B cell (primary cell): ENCODE measurements around the gene ZSWIM6. TPM values are rescaled to one million over a fixed set of nuclear protein-coding genes. Genes with fewer than 3 reads are reported as not detected.
"Not testable (repeated sequence)": the region's sequence is repeated elsewhere in the genome, so short reads cannot be mapped to it uniquely, and the experiment has no call there.

Experiments
- ATAC-seq: fragments of 200-7000 bp; cut with Tn5 transposase; one replicate; pipeline ENCODE4 v1.10.0; 2021; ENCODE audit warnings: low read depth, mild to moderate bottlenecking, moderate number of reproducible peaks, moderate library complexity
- CTCF ChIA-PET: fragments of 350-600 bp; sonication (Branson Sonifier 250); formaldehyde crosslinking; loops from one replicate; lab custom pipeline; 2021; ENCODE audit warnings: antibody characterized with exemption, inconsistent platforms; lab: Charles Lee
- POLR2A ChIA-PET: fragments of 350-600 bp; sonication (Branson Sonifier 250); formaldehyde crosslinking; loops from one replicate; lab custom pipeline; 2021; ENCODE audit warnings: antibody characterized with exemption; lab: Charles Lee
- DNase-seq: peaks from one replicate; pipeline ENCODE4 v3.0.0; 2013
- H2AFZ ChIP-seq: 2 replicates; pipeline ENCODE4 v1.6.1; 2012; ENCODE audit warnings: mild to moderate bottlenecking, low read depth, low read length; ENCODE audit not compliant: insufficient read depth, poor library complexity, severe bottlenecking
- H3K27ac ChIP-seq, 2 donors: 1 replicate in 1 of 2; 2 replicates in 1 of 2; pipeline ENCODE4 v1.5.1; 2012 to 2013; ENCODE audit warnings: low read length in 2 of 2, mild to moderate bottlenecking in 2 of 2, moderate library complexity in 1 of 2
- H3K27me3 ChIP-seq, 4 experiments: fragments of 200-600 bp in 1 of 4; sonication (generic) in 1 of 4; replicated peaks in 1 of 4; 1 replicate in 2 of 4; 2 replicates in 2 of 4; pipeline versions ENCODE4 v1.6.1 to v1.7.0; 2013 to 2016; ENCODE audit warnings: low read length in 3 of 4, mild to moderate bottlenecking in 2 of 4, mixed read lengths in 1 of 4, moderate library complexity in 1 of 4; ENCODE audit not compliant: insufficient read depth in 4 of 4, control insufficient read depth in 3 of 4; ENCODE audit errors: control extremely low read depth in 1 of 4
- H3K36me3 ChIP-seq, 2 experiments: replicated peaks in 1 of 2; 1 replicate in 1 of 2; 2 replicates in 1 of 2; pipeline versions ENCODE4 v1.6.1 to v1.7.1; 2013; ENCODE audit warnings: low read length in 1 of 2; ENCODE audit not compliant: insufficient read depth in 2 of 2, control insufficient read depth in 1 of 2; ENCODE audit errors: control extremely low read depth in 1 of 2, extremely low read depth in 1 of 2
- H3K4me1 ChIP-seq, 2 donors: fragments of 200-600 bp in 1 of 2; sonication (generic) in 1 of 2; 1 replicate in 1 of 2; 2 replicates in 1 of 2; pipeline versions ENCODE4 v1.5.1 to v1.6.1; 2013 to 2017; ENCODE audit warnings: low read length in 2 of 2; ENCODE audit not compliant: control insufficient read depth in 2 of 2, insufficient read depth in 2 of 2
- H3K4me2 ChIP-seq: replicated peaks from 2 replicates; pipeline ENCODE3; 2012; ENCODE audit warnings: mild to moderate bottlenecking, low read depth, low read length; ENCODE audit not compliant: poor library complexity, severe bottlenecking
- H3K4me3 ChIP-seq, 5 experiments: fragments of 200-600 bp in 1 of 5; sonication (generic) in 1 of 5; 1 replicate in 3 of 5; 2 replicates in 2 of 5; pipeline versions ENCODE4 v1.5.1 to v1.7.0; 2011 to 2016; ENCODE audit warnings: low read length in 4 of 5, mild to moderate bottlenecking in 4 of 5, low read depth in 2 of 5, control low read depth in 1 of 5, moderate library complexity in 1 of 5; ENCODE audit not compliant: insufficient read depth in 1 of 5; ENCODE audit errors: control extremely low read depth in 1 of 5, extremely low read depth in 1 of 5
- H3K79me2 ChIP-seq: fragments of 200-600 bp; sonication (generic); one replicate; pipeline ENCODE4 v1.6.0; 2016; ENCODE audit warnings: low read length; ENCODE audit not compliant: control insufficient read depth, insufficient read depth
- H3K9ac ChIP-seq: fragments of 200-600 bp; sonication (generic); 2 replicates; pipeline ENCODE4 v1.6.1; 2017; ENCODE audit warnings: mild to moderate bottlenecking, low read length, moderate library complexity
- H3K9me3 ChIP-seq, 3 donors: one replicate each; pipeline versions ENCODE4 v1.6.1 to v1.7.1; 2013; ENCODE audit warnings: low read length in 2 of 3; ENCODE audit not compliant: control insufficient read depth in 2 of 3, insufficient read depth in 1 of 3; ENCODE audit errors: control extremely low read depth in 1 of 3
- H4K20me1 ChIP-seq: 2 replicates; pipeline ENCODE4 v1.6.0; 2012; ENCODE audit warnings: mild to moderate bottlenecking, low read length; ENCODE audit not compliant: insufficient read depth, control insufficient read depth, poor library complexity, severe bottlenecking
- H3K27ac Mint-ChIP-seq: one replicate; pipeline ENCODE4 v1.8.0; 2021; ENCODE audit warnings: mixed read lengths
- H3K27me3 Mint-ChIP-seq: one replicate; pipeline ENCODE4 v1.8.0; 2021; ENCODE audit warnings: mixed read lengths
- H3K4me1 Mint-ChIP-seq: one replicate; pipeline ENCODE4 v1.8.0; 2021; ENCODE audit warnings: mixed read lengths
- H3K4me3 Mint-ChIP-seq: one replicate; pipeline ENCODE4 v1.8.0; 2021; ENCODE audit warnings: mixed read lengths
- H3K9me3 Mint-ChIP-seq: one replicate; pipeline ENCODE4 v1.8.0; 2022; ENCODE audit warnings: mixed read lengths; ENCODE audit not compliant: insufficient read depth
- EZH2 ChIP-seq: IDR thresholded peaks from 2 replicates; pipeline ENCODE4 v1.6.1; 2012; ENCODE audit warnings: borderline replicate concordance, low read depth, mild to moderate bottlenecking, moderate library complexity, low read length; ENCODE audit not compliant: insufficient read depth, poor library complexity, severe bottlenecking
- WGBS: methylation state at CpG from one replicate; pipeline ENCODE4 v1.1.5; 2013; ENCODE audit warnings: missing lambda C conversion rate; ENCODE audit not compliant: insufficient coverage; 5-methylcytosine and 5-hydroxymethylcytosine counted together
- intact Hi-C: fragments of 100-400 bp; cut with micrococcal nuclease; formaldehyde crosslinking; loops from one replicate; pipeline ENCODE4 v1.10.0; 2022
- polyA plus RNA-seq: library from polyadenylated mRNA; depleted of rRNA; stranded (reverse); fragments of >200 nt; gene quantifications from 2 replicates; pipeline ENCODE4 v1.2.3, GENCODE V29; 2012
- total RNA-seq, 2 donors: library from RNA; stranded (reverse); fragments of 120-200 nt in 1 of 2; gene quantifications; 1 replicate in 1 of 2; 2 replicates in 1 of 2; pipeline versions ENCODE4 v1.2.3 to v1.2.4, GENCODE V29; 2013 to 2022
- TF ChIP-seq, protein P1 (sequence below): fragments of 200-600 bp; IDR thresholded peaks from one replicate; pipeline ENCODE4 v1.8.0; 2022; ENCODE audit warnings: antibody characterized with exemption, mild to moderate bottlenecking

Gene ZSWIM6
- total and polyA plus RNA-seq, 2 donors (not counting 1 experiment from before 2014, with no cell fraction given): 7.9 to 16.4 TPM

DNA sequence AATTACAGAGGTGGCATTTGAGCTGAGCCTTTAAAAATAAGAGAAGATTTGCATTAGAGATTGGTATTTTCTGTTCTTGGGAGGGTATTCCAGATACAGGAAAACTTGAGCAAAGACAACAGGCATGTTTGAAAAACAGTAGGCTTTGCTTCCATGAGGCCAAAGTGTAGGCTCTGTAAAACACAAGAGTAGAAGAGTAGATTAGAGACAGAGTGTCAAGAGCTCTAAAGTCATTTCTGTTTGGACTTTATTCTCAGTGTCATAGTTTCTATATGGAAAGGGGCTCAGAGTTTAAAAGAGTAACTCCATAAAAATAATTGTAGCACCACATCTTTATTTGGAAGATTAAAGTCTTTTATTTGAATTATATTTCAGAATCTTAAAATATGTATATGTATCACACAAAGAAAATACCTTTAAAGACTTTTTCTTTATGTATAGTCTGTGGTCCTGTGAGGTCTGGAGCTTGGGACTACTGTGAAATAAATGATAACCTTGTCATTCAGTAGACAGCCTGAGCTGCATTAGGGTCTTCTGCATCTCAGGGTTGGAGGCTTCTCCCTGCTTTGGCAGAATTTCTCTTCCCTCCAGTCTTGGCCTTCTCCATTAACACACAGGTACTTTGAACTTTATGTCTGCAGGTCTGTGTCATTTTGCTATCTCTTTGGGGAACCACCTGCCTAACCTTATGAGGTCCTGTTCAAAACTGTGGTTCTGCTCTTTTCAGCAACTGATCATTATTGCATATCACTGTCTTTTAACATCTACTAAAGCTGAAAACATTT, 73.6 kb downstream of the ZSWIM6 start:
- ATAC-seq: no peak
- peaks cover 48% of the 10 kb centered on the region for H3K79me2 ChIP-seq
- TF ChIP-seq EZH2: no peak
- TF ChIP-seq, protein P1, sequence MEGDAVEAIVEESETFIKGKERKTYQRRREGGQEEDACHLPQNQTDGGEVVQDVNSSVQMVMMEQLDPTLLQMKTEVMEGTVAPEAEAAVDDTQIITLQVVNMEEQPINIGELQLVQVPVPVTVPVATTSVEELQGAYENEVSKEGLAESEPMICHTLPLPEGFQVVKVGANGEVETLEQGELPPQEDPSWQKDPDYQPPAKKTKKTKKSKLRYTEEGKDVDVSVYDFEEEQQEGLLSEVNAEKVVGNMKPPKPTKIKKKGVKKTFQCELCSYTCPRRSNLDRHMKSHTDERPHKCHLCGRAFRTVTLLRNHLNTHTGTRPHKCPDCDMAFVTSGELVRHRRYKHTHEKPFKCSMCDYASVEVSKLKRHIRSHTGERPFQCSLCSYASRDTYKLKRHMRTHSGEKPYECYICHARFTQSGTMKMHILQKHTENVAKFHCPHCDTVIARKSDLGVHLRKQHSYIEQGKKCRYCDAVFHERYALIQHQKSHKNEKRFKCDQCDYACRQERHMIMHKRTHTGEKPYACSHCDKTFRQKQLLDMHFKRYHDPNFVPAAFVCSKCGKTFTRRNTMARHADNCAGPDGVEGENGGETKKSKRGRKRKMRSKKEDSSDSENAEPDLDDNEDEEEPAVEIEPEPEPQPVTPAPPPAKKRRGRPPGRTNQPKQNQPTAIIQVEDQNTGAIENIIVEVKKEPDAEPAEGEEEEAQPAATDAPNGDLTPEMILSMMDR: no peak
- H3K27me3 Mint-ChIP-seq: no peaks in the 10 kb centered on the region
- no peaks in the 10 kb centered on the region for H3K9me3 Mint-ChIP-seq
- H3K9ac ChIP-seq: no peak overlapping the region
- peaks cover 51% of the 10 kb centered on the region for H3K4me1 Mint-ChIP-seq
- ChIA-PET POLR2A (no interaction called here), CTCF (no interaction called here)
- H3K27ac Mint-ChIP-seq: no peak overlapping the region
- intact Hi-C loops: loop anchor here (5.0 kb wide), 2 partner anchors 243 to 902 kb away; partner anchors contain the start of genes KIF2A and SMIM15
- H3K36me3 ChIP-seq: no peaks in the 10 kb centered on the region
- no peak overlapping the region for H3K4me3 ChIP-seq
- H3K4me3 Mint-ChIP-seq: no peak overlapping the region
- no peak overlapping the region for H3K4me2 ChIP-seq
- H3K9me3 ChIP-seq: no peaks in the 10 kb centered on the region
- no peaks in the 10 kb centered on the region for H3K27me3 ChIP-seq
- H4K20me1 ChIP-seq: peaks cover 29% of the 10 kb centered on the region
- peaks cover 16 to 25% of the 10 kb centered on the region in 2 donors for H3K4me1 ChIP-seq
- no peak for DNase-seq
- no peak overlapping the region for H3K27ac ChIP-seq
- no peak overlapping the region for H2AFZ ChIP-seq

DNA sequence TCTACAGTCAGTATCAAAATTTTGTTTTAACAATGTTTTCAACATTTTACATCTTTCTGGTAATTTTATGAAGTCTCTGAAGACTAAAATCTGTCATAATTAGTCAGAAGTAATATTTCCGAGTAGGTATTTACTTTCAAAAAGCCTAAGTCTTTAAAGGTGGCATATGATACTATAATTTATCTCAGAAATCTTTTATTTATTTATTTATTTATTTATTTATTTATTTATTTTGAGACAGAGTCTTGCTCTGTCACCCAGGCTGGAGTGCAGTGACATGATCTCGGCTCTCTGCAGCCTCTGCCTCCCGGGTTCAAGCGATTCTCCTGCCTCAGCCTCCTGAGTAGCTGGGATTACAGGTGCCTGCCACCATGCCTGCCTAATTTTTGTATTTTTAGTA, 74.4 kb downstream of the ZSWIM6 start:
- H3K4me2 ChIP-seq, H3K9me3 ChIP-seq, POLR2A ChIA-PET, DNase-seq, H2AFZ ChIP-seq, H3K9me3 Mint-ChIP-seq, H3K36me3 ChIP-seq, CTCF ChIA-PET, H3K27me3 ChIP-seq, H3K27ac Mint-ChIP-seq, H3K27me3 Mint-ChIP-seq, H3K4me3 ChIP-seq, ATAC-seq, H3K4me3 Mint-ChIP-seq, H3K9ac ChIP-seq, H3K27ac ChIP-seq: not testable (repeated sequence)
- H3K4me1 Mint-ChIP-seq: peaks cover 46% of the 10 kb centered on the region
- H3K4me1 ChIP-seq: peaks cover 16 to 25% of the 10 kb centered on the region in 2 donors
- intact Hi-C loops: loop anchor here (5.0 kb wide), 2 partner anchors 244 to 901 kb away; partner anchors contain the start of genes KIF2A and SMIM15
- peaks cover 30% of the 10 kb centered on the region for H4K20me1 ChIP-seq
- H3K79me2 ChIP-seq: peaks cover 50% of the 10 kb centered on the region
- 100% methylated on average over 3 of the region's 4 CpGs for WGBS
